ENCODE data around the gene MAD1L1. TPM values are rescaled to one million over a fixed set of nuclear protein-coding genes. Genes with fewer than 3 reads are reported as not detected.

The MAD1L1 gene
- total and polyA plus RNA-seq, 2 of the 8 experiments (the other 6 are each of a cell fraction or from before 2014, with no cell fraction given), result 40.4 to 44.6 TPM

- no peaks in the 10 kb centered on the region for H3K27me3 ChIP-seq (replicated peaks in 1 of 4; ENCODE audit: control insufficient read depth in 3 of 4, extremely low read depth in 1 of 4, insufficient read depth in 3 of 4, low read length in 3 of 4)
- CTCF ChIA-PET (ENCODE audit: partially characterized antibody), result interaction anchor here (1.6 to 2.4 kb wide), 2 partner anchors 17 to 22 kb away, joined by 6 to 8 read pairs; no protein-coding TSS in a partner anchor
- H3K56ac ChIP-seq (replicated peaks; ENCODE audit: insufficient read length, low read depth, low read length), result no peak overlapping the region
- H2BK15ac ChIP-seq (ENCODE audit: low read length), result no peak overlapping the region
- no peak overlapping the region for H4K5ac ChIP-seq (ENCODE audit: insufficient read length, low read depth, low read length)
- H3K27ac ChIP-seq (ENCODE audit: low read depth, low read length), result no peak overlapping the region
- no peak for FAIRE-seq
- H2AK5ac ChIP-seq (ENCODE audit: low read depth, low read length), result no peak overlapping the region
- H3K4me1 ChIP-seq (replicated peaks in 1 of 4; ENCODE audit: control insufficient read depth in 3 of 4, insufficient read depth in 4 of 4, low read length in 3 of 4), result peaks cover 0 to 7% (median 4%) of the 10 kb centered on the region in 4 experiments; a peak in 4 of 7 replicates
- H3K18ac ChIP-seq (ENCODE audit: extremely low read depth, low read length), result no peak overlapping the region
- H3K14ac ChIP-seq (ENCODE audit: insufficient read length), result no peak overlapping the region
- no peak overlapping the region for H3K4ac ChIP-seq (replicated peaks; ENCODE audit: insufficient read length, low read depth, low read length)
- no peak overlapping the region for H2BK5ac ChIP-seq (ENCODE audit: low read depth, low read length)
- H2BK12ac ChIP-seq (ENCODE audit: low read depth, low read length), result no peak overlapping the region
- H4K20me1 ChIP-seq (replicated peaks in 1 of 2; ENCODE audit: control insufficient read depth in 1 of 2, insufficient read depth in 2 of 2, low read length in 2 of 2), result peaks cover 4 to 7% of the 10 kb centered on the region in 2 experiments
- H3K79me2 ChIP-seq (ENCODE audit: control insufficient read depth in 1 of 2, insufficient read depth in 2 of 2, low read length in 2 of 2), result no peaks in the 10 kb centered on the region
- POLR2A ChIA-PET (ENCODE audit: partially characterized antibody), result interaction anchor here (0.6 kb wide), 1 partner anchor 9 kb away, joined by 4 read pairs; no protein-coding TSS in a partner anchor
- no peak overlapping the region for H4K8ac ChIP-seq (ENCODE audit: extremely low read depth, insufficient read depth, low read length)
- WGBS, 2 experiments (ENCODE audit: extremely low coverage in 1 of 2, insufficient coverage in 1 of 2, insufficient read length in 1 of 2, insufficient replicate concordance in 2 of 2, low coverage in 1 of 2, low lambda C conversion rate in 2 of 2, missing lambda C conversion rate in 1 of 2), result 95% methylated on average over 14 of the region's 14 CpGs; no CpG with 5 or more reads in 1 of the 2 experiments
- H3K23ac ChIP-seq (ENCODE audit: insufficient read length), result no peak overlapping the region
- no peaks in the 10 kb centered on the region for H3K9me3 ChIP-seq (ENCODE audit: insufficient read depth in 2 of 2, low read depth in 1 of 2, low read length in 1 of 2)
- no peak overlapping the region for H3K4me3 ChIP-seq (ENCODE audit: extremely low read depth in 1 of 4, insufficient read depth in 2 of 4, low read depth in 3 of 4, low read length in 4 of 4)
- no peak overlapping the region for H4K91ac ChIP-seq (replicated peaks; ENCODE audit: insufficient read length, low read length)
- H2BK20ac ChIP-seq (ENCODE audit: low read length), result no peak overlapping the region
- no peak overlapping the region for H2AFZ ChIP-seq (ENCODE audit: low read length)
- no peaks in the 10 kb centered on the region for H3K36me3 ChIP-seq (ENCODE audit: control insufficient read depth in 2 of 4, insufficient read depth in 4 of 4, low read length in 3 of 4)
- H2BK120ac ChIP-seq (replicated peaks; ENCODE audit: low read depth, low read length), result no peak overlapping the region
- H3K4me2 ChIP-seq (ENCODE audit: insufficient read depth in 1 of 2, low read depth in 2 of 2, low read length in 2 of 2), result no peak overlapping the region
- H3K79me1 ChIP-seq (ENCODE audit: low read depth, low read length), result no peaks in the 10 kb centered on the region
- no peaks in the 10 kb centered on the region for H3K23me2 ChIP-seq (ENCODE audit: low read depth, low read length)
- DNase-seq (ENCODE audit: low read depth in 1 of 2, low spot score in 2 of 2), result no peak
- no peak overlapping the region for H3K9ac ChIP-seq (replicated peaks in 1 of 4; ENCODE audit: extremely low read depth in 1 of 4, low read depth in 3 of 4, low read length in 3 of 4)
- TF ChIP-seq ZNF274 (IDR thresholded peaks at IDR 0.05; ENCODE audit: borderline replicate concordance, extremely low read depth, low read length) (no peak), RFX5 (IDR thresholded peaks at IDR 0.05; ENCODE audit: borderline replicate concordance, low read depth, low read length) (no peak), CHD2 (IDR thresholded peaks at IDR 0.05; ENCODE audit: low read length) (no peak), POLR2A (IDR thresholded peaks at IDR 0.05; ENCODE audit: control extremely low read depth in 1 of 2, low read depth in 2 of 2, low read length in 2 of 2) (no peak), YY1 (IDR thresholded peaks at IDR 0.05; ENCODE audit: low read depth, low read length) (no peak), CHD1 (IDR thresholded peaks at IDR 0.05; ENCODE audit: low read depth, low read length) (no peak), KDM4A (IDR thresholded peaks at IDR 0.05; ENCODE audit: low read depth, low read length, severe bottlenecking) (no peak), SIN3A (conservative IDR thresholded peaks at IDR 0.05 in 1 of 2, IDR thresholded peaks at IDR 0.05 in 1 of 2; ENCODE audit: low read depth in 1 of 2, low read length in 2 of 2) (no peak), GTF2F1 (IDR thresholded peaks at IDR 0.05; ENCODE audit: borderline replicate concordance, low read depth, low read length) (no peak), CBX8 (IDR thresholded peaks at IDR 0.05; ENCODE audit: borderline replicate concordance, low read depth, low read length) (no peak), FOSL1 (IDR thresholded peaks at IDR 0.05; ENCODE audit: insufficient read depth, low read depth, low read length) (no peak), CBX5 (IDR thresholded peaks at IDR 0.05; ENCODE audit: low read depth, low read length) (no peak), TEAD4 (IDR thresholded peaks at IDR 0.05; ENCODE audit: low read depth, low read length) (no peak), BCL11A (IDR thresholded peaks at IDR 0.05; ENCODE audit: low read depth in 2 of 2, low read length in 2 of 2) (no peak)
Measured at GRCh38 chr7:1865000-1865555, 367.7 kb downstream of the MAD1L1 start.
